ENCODE results near the gene UBFD1. TPM values are rescaled to one million over a fixed set of nuclear protein-coding genes. Genes with fewer than 3 reads are reported as not detected.
"Not testable (repeated sequence)": the region's sequence is repeated elsewhere in the genome, so short reads cannot be mapped to it uniquely, and the experiment has no call there.

The UBFD1 gene
- total RNA-seq, 1 experiment from 2014 or later, result 136 TPM

DNA sequence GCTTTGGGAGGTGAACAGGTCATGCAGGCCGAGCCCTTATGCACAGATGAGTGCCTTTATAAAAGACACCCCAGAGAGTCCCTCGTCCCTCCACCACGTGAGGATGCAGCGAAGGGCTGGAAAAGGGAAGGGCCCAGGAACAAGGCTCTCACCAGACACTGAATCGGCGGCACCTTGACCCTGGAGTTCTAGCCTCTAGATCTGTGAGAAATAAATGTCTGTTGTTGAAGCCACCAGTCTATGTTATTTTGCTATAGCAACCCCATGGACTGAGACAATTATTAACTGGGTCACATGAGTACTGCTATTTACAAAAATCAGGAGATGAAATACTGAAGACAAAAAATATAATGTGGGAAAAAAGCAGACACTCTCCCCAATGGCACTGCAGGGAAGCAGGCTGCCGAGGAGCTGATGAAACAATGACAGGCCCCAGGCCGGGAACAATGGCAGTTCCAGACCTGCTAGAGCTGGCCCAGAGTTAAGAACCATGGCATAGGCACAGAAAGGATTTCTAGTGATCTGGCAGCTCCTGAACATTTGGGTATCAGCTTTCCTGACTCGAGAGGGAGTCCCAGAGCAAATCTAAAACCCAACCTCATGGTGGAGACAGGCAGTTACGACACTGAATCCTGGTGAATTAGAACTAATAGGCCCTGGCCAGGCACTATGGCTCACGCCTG, 29.4 kb upstream of the UBFD1 start:
- no peak for DNase-seq (ENCODE audit: low read depth)

DNA sequence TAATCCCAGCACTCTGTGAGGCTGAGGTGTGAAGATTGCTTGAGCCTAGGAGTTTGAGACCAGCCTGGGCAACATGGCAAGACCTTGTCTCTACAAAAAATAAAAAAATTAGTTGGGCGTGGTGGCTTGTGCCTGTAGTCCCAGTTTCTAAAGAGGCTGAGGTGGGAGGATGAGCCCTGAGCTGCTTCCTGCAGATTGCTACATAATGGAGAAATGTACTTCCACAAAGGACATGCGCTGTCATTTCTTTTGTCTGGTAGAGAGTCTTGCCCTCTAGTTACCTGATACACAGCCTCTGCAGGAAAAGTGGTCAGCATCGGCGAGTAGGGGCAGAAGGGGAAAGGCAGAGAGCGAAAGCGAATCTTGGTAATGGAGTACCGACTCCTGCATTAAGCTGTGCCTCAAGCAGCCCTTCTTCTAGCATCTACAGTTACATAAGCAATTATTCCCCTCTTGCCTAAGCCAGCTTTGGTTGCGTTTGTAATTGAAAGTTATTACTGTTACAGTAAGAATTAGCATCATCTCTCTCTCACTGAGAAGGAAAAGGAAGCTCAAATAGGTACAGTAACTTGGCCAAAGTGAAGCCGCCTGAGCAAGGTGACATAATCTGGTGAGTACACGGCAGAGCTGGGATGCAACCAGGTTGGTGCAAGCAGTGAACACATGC, 28.8 kb upstream of the UBFD1 start:
- DNase-seq (ENCODE audit: low read depth), result no peak

DNA sequence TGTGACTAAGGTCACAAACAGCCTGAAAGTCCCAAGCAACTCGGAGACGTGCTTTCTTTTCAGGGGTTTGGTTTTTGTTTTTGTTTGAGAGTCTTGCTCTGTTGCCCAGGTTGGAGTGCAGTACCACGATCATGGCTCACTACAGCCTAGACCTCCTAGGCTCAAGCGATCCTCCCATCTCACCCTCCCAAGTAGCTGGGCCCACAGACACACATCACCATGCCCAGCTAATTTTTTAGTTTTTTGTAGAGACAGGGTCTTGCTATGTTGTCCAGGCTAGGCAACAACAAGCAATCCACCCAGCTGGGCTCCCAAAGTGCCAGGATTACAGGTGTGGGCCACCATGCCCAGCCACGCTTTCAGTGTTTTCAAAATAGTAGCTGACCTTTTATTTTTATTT, 27.5 kb upstream of the UBFD1 start:
- no peak for DNase-seq (ENCODE audit: low read depth)

DNA sequence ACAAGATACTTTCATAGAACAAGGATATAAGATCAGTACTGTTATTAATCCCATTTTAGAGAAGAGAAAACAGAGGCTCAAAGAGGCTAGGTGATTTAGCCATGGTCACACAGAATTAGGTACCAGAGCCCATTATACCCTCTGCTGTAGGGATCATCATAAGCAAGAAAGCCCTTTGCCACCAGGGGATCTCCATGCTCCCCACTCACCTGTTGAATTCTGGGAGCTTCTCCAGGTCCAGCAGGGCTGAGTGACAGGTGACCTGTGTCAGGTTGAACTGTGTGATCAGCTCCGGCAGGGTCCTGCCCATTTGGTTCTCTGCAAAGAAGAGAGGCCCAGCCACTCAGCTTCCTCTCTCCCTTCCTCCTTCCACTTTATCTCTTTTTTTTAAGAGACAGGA, 25.1 kb upstream of the UBFD1 start:
- no peak for DNase-seq (ENCODE audit: low read depth)

DNA sequence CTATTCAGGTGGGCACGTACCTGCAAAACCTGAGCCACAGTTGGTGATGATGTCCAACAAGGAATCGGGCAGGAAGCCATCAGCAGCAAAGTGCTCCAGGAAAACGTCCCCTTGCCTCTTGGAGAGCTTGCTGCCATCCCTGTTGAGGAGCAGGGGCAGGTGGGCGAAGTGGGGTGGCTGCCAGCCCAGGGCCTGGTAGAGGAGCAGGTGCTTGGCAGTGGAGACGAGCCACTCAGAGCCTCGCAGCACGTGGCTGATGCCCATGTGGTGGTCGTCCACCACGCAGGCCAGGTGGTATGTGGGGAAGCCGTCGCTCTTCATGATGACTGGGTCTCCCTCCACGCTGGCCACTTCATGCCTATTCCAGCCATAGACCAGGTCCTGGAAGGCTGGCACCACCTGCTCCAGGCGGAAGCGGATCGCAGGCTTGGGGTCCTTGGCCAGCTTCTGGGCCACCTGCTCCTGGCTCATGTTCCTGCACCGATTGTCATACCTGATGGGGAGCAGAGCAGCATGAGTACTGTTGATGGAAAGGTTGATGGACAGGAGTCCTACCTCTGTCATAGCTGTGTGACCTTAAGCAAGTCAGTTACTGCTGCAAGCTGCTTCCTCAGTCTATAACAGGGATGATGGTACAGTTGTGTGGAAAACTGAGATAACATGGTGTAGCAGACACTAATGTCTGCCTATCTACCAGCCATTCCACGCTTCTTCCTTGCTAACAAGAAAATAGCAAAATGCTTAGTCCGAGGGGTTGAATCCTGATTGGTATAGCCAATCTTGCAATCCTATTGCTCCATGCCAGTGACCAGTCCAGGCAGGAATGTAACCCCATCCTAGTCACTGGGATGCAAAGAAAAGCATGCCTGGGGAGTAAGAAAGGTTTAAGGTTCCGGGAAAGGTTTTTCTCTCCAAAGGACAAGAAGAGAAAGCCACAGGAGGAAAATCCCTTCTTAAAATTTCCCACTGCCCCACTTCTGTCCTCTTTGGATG, 22.4 kb upstream of the UBFD1 start:
- DNase-seq (ENCODE audit: low read depth), result no peak

DNA sequence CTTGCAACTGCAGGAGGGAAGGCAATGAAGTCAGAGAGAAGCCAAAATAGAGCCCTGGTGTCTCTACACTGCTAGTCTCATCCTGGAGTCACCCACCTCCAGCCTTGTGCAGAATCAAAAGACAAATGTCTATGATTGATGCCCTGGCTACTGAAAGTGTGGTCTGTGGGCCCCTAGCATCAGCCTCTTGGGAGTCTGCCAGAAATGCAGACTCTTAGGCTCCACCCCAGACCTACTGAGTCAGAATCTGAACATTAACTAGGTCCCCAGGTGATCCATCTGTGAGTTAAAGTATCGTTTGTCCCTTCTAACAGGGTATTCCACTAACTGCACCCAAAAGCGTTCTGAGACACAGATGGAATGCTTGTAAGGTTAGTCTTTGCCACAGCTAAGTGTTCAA, 21.6 kb upstream of the UBFD1 start:
- no peak for DNase-seq (ENCODE audit: low read depth)

DNA sequence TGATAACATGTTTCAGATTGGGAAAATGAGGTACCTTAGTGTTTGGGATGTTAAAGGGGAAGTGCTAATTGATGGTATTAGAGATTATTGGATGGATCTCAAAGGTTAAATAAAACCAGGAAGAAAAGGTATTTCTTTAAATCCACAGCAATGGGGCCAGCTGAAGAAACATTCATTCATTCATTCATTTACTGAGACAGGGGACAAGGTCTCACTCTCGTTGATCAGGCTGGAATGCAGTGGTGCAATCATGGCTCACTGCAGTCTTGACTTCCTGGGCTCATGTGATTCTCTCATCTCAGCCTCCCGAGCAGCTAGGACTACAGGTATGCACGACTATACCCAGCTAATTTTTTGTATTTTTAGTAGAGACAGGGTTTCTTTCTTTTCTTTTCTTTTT, 20.1 kb upstream of the UBFD1 start:
- no peak for DNase-seq (ENCODE audit: low read depth)

DNA sequence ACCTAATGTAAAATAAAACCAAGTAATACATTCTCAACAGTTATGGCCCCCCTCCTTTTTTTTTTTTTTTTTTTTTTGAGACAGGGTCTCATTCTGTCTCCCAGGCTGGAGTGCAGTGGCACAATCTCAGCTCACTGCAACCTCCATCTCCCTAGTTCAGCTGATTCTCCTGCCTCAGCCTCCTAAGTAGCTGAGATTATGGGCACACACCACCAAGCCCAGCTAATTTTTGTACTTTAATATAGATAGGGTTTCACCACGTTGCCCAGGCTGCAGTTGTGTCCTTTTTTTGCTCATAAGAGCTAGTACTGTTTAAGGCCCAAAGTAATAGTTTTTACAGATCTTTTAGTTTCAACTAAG, 18.6 kb upstream of the UBFD1 start:
- no peak for DNase-seq (ENCODE audit: low read depth)

DNA sequence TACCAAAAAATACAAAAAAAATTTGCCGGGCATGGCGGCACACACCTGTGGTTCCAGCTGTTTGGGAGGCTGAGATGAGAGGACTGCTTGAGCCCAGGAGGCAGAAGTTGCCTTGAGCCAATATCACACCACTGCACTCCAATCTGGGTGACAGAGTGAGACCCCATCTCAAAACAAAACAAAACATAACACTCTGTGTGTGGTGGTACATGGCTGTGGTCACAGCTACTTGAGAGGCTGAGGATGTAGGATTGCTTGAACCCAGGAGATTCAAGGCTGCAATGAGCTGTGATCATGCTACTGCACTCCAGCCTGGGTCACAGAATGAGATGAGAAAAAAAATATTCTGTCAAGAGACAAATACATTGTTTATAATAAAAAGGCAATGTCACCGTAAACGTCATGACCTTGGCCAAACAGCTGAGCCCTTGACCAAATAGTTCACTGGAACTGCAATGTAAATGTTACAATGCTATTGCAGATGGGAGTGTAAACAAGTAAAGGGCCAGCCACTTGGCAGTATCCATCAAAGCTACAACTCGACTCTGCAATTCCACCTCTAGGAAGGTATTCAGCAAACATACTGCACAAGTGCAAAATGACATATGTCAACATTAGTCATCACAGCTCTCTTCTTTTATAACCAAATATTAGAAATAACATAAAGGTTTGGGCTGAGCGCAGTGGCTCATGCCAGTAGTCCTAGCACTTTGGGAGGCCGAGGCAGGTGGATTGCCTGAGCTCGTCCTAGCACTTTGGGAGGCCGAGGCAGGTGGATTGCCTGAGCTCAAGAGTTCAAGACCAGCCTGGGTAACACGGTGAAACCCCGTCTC, 17.3 kb upstream of the UBFD1 start:
- DNase-seq (ENCODE audit: low read depth), result no peak

DNA sequence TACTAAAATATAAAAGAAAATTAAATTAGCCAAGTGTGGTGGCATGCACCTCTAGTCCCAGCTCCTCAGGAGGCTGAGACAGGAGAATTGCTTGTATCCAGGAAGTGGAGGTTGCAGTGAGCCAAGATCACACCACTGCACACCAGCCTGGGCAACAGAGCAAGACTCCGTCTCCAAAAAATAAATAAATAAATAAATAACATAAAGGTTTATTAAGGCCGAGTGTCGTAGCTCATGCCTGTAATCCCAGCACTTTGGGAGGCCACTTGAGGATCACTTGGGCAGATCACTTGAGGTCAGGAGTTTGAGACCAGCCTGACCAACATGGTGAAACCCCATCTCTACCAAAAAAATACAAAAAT, 16.7 kb upstream of the UBFD1 start:
- DNase-seq (ENCODE audit: low read depth), result not testable (repeated sequence)

DNA sequence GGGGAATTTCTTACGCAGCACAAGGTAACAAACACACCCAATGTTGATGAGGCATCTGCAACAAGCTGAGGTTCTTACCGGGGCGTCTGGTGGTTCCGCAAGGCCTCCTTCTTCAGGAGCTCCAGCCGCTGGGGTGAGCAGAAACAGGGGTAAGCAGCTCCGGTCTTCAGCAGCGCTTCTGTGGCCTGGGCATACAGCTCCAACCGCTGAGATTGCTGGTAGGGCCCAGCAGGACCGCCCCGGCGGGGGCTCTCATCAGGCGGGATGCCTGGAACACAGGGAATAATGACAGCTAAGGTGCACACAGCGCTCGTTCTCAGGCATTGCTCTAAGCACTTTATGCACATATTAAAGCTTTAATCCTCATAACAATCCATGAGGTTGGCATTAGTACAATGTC, 13.1 kb upstream of the UBFD1 start:
- DNase-seq (ENCODE audit: low read depth), result no peak

DNA sequence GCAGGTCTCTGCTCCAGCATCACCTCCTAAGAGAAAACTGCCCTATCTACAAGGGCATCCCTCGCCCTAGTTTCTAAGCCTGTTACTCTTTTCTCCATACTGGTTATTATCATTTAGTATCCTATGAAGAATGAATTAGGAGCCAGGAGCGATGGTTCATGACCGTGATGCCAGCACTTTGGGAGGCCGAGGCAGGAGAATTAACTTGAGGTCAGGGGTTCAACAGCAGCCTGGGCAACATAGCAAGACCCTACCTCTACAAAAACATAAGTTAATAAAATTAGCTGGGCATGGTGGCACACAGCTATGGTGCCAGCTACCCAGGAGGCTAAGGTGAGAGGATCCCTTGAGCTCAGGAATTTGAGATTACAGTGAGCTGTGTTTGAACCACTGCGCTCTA, 7.6 kb upstream of the UBFD1 start:
- no peak for DNase-seq (ENCODE audit: low read depth)

DNA sequence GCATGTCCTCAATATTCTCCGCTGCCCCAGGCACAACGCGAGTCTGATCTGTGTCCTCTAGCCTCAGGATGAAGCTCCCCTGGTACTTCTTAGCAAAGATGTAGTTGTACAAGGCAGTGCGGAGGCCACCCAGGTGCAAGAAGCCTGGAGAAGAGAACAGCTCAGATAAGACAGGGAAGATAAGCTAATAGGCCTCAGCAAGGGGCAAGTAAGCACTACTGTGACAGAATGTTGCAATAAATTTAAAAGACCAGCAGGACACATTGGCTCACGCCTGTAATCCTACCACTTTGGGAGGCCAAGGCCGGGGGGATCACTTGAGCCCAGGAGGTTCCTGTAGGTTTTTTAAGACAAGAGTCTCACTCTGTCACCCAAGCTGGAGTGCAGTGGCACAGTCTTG, 5.4 kb upstream of the UBFD1 start:
- DNase-seq (ENCODE audit: low read depth), result no peak

DNA sequence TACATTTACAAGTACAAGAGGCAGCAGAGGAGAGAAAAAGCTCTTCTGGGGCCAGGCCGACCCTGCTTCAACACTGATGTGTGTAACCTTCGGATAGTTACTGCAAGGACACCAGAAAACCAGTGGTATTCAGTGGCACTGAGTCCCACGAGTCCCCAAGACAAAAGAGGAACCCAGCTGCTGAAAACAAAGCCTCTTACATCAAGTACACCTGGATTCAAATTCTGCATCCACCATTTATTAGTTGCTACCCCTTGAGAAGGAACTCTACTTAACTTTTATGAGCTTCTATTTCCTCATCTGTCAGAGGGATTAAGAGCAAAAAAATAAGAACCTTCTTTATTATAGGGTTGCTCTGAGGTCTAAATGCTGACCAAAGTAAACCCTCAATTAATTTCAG, 3.0 kb upstream of the UBFD1 start:
- no peak for DNase-seq (ENCODE audit: low read depth)

DNA sequence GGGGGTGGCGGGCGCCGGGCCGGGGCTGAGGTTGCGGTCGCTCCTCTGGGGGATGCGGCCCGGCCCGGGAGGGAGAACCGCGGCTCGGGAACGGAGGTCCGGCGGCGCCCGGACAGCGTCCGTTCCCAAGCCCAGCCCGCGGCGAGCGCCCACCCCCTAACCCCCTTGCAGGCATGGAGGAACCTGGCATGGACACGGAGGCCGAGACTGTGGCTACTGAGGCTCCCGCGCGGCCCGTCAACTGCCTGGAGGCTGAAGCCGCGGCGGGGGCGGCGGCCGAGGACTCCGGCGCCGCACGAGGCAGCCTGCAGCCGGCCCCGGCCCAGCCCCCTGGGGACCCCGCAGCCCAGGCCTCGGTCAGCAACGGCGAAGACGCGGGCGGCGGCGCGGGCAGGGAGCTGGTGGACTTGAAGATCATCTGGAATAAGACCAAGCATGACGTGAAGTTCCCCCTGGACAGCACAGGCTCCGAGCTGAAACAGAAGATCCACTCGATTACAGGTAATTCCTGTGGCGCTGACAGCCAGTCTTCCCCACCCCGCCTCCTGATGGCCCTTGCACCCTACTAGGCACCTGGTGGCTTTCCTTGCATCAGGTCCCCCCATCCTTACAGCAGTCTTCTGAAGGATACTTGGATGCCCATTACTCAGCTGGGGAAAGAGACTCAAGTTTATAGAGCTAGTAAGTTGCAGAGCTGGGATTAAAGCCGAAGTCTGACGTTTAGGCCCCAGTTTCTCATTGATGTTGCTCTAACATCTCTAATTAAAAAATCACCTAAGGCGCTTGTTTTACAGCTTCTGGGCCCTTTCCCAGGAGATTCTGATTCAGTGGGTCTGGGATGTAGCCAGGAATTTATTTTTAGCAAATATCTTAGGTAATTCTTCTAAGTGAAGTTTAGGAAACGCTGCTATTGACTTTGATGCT, 514 bp downstream of the UBFD1 start:
- peak; percentile 69 for DNase-seq (ENCODE audit: low read depth)

DNA sequence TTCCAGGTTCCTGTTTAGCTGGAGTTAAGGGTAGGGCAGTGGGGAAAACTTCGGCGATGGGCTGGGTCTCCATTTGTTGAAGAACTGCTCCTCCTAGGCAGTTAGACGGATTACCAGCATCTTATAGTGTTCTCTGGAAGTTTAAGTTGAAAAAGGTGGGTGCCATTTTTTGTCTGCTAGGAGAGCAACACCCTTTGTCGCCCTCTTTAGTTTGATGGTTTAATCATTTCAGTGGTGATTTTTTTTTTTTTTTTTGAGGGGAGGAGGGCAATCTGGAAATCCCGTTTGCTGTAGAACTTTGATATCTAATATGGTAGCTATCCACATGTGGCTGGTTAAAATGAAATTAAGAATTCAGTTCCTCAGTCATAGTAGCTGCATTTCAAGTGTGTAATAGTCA, 4.1 kb downstream of the UBFD1 start:
- no peak for DNase-seq (ENCODE audit: low read depth)

DNA sequence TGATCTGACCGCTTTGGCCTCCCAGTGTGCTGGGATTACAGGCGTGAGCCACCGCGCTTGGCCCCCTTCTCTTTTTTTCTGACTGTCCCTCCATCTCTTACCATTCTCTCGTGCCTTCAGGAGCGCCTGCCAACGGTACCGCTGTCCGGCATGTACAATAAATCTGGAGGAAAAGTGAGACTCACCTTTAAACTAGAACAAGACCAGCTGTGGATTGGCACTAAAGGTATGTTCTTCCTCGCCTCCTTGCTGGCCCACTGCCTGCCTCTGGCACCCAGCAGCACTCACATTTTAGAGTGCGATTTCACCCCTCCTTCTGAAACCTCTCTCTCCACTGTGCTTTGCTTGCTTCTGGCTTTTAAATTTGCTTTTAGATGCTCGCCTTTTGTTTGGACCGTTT, 5.0 kb downstream of the UBFD1 start:
- DNase-seq (ENCODE audit: low read depth), result no peak

DNA sequence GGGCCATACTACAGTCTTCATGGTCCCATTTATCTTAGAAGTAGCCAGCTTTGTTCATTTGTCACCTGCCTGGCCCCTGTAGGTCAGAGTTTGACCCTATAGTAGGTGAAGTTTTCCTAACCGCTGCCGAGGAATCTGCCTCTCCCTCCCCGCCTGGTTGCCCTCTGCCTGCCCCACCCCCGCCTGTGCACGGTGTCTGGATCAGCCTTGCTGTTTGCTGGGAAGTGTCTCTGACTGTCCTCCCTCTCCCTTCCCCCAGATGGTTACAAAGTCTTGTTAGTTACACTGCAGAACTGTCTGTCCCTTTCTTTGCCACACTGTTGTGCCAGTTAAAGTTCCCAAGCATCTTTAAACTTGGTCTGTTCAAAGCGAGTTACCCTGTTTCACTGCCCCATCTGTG, 5.7 kb downstream of the UBFD1 start:
- DNase-seq (ENCODE audit: low read depth), result no peak

DNA sequence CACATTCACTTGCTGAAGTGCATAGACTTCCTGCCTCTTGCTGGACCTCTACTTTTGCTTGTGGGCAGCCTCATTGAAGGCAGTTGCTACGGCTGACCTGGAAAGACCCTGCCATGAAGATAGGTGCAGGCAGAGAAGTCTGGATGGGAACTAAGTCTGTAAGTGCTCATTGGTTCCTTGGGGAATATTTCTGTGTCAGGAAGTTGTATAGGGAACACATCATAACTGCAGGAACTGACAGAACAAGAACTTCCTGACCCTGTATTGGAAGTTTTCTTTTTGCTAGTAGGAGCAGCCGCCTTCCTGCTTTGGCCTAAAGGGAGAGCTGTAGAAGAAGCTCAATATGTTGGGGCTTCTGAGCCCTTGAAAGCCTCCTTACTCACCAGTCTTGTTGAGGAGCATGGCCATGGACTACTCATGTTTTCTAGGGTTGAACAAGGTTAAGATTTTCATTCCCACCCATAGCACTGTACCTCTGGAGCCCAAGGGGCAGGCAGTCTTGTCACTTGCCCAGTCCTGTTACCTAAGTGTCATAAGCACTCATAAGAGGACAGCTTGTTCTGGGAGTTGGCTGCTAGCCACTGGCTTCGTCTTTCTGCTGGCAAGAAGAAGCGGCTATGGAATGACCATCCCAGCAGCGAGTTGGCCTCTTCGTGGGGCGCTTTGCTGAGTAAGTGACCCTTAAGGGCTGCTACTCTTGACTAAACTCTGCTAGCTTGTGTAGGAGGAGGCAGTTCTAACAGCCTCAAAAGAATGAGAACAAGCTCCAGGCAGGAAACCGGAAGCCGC, 7.2 kb downstream of the UBFD1 start:
- DNase-seq (ENCODE audit: low read depth), result no peak

DNA sequence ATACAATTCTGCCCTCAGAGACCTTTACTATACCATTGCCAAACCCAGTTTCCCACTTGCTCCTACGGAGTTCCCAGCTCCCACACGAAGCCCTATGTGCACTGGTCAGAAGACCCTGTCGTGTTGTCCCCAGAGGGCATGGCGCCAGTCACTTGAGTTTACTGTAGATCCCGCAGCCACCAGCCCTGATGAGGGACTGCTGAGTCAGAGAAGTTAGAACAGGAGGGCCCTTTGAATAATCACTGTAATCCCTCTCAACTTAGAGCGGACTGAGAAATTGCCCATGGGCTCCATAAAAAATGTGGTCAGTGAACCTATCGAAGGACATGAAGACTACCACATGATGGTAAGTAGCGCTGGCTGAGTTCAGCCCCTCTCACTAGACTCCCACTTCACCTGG, 9.2 kb downstream of the UBFD1 start:
- no peak for DNase-seq (ENCODE audit: low read depth)
